NCI-H1048 (cell line): ENCODE measurements around the gene MIX23.

Experiments
- DNase-seq: peaks from one replicate; lab custom pipeline; 2025; lab: John Stamatoyannopoulos, UW

MIX23 gene

DNA sequence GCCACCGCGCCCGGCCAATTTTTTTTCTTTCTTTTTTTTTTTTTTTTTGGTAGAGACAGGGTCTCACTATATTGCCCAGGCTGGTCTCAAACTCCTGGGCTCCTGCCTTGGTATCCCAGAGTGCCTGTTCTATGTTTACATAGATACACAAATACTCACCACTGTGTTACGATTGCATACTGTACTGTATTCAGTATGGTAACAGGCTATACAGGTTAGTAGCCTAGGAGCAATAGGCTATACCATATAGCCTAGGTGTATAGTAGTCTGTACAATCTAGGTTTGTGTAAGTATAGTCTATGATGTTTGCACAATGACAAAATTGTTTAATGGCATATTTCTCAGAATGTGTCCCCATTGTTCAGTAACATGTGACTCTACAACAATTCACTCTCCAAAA, 31.4 kb downstream of the MIX23 start:
- no peak for DNase-seq

DNA sequence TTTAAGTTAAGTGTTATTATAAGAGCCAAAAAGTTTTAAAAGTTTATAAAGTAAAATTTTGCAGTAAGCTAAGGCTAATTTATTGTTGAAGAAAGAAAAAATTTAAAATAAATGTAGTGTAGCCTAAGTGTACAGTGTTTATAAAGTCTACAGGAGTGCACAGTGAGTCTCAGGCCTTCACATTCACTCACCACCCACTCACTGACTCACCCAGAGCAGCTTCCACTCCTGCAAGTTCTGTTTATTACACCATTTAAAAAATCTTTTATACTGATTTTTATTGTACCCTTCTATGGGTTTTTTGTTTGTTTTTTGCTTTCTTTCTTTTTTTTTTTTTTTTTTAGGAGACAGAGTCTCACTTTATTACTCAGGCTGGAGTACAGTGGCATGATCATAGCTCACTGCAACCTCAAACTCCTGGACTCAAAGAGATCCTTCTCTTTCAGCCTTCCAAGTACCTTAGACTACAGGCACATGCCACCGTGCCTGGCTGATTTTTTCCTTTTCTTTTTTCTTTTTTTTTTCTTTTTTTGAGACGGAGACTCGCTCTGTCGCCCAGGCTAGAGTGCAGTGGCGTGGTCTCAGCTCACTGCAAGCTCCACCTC, 32.1 kb downstream of the MIX23 start:
- no peak for DNase-seq

DNA sequence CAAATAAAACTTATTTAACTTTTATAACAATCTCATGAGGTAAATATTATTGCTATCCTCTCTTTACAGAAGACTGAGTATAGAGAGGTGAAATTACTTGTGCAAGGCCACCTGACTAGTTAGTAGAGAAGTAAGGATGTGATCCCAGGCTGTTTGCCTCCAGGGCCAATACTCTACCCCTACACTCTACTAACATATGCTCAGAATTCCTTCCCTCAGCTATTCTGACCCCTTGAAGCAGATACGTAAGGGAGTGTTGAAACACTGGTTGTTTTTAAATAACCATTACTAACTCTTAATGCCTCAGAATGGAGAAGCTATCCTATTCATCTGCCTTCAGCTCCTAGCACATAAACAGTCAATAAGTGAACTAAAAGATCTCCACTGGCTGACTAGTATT, 33.9 kb downstream of the MIX23 start:
- no peak for DNase-seq

DNA sequence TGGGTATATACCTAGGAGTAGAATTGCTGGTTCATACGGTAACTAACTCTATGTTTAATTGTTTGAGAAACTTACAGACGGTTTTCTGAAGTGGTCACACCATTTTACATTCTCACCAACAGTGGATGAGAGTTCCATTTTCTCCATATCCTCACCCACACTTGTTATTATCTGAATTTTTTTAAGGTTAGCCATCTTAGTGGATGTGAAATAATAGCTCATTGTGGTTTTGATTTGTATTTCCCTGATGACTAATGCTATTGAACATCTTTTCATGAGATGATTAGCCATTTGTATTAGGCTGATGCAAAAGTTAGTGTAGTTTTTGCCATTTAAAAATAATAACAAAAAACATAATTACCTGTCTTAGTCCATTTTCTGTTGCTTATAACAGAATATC, 39.4 kb downstream of the MIX23 start:
- no peak for DNase-seq

DNA sequence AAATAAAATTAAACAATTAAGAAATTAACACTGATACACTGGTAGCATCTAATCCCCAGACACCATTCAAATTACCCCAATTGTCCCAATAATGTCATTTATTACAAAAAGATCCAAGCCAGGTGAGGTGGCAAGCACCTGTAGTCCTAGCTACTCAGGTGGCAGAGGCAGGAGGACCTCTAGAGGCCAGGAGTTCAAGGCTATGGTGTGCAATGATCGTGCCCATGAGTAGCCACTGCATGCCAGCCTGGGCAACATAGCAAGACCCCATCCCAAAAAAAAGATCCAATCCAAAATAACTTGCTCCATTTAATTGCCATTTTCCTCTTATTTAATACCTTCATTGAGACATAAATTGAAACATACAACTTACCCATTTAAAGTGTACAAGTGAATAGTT, 40.2 kb downstream of the MIX23 start:
- DNase-seq = no peak

DNA sequence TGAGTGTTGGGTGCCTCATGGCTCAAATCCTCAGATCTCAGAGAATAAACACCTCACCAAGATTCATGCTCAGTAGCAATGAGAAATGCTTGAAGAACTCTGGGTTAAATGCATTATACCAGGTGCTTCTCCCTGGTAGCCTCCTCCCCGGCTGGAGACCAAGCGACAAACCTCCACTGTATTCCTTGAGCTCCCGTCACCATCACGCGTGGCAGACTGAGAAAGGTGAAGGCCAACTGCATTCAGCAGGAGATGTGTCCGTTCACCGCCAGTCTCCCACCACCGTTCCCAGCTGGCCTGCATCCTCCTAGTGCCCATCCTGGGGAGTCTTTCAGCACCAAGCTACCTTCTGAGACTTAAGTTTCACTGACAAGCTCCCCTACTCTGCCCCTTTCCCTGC, 50.5 kb downstream of the MIX23 start:
- no peak for DNase-seq

DNA sequence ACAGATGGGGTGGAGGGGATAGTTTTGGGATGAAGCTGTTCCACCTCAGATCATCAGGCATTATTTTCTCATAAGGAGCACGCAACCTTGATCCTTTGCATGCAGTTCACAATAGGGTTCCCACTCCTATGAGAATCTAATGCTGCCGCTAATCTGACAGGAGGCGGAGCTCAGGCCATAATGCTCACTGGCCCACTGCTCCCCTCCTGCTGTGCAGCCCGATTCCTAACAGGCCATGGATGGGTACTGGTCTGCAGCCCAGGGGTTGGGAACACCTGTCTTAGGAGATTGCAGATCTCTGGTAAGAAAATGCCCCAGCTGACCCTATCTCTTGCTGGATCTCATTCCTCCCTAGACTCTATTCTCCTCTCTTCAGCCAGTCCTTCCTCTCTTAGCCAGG, 51.1 kb downstream of the MIX23 start:
- no peak for DNase-seq

DNA sequence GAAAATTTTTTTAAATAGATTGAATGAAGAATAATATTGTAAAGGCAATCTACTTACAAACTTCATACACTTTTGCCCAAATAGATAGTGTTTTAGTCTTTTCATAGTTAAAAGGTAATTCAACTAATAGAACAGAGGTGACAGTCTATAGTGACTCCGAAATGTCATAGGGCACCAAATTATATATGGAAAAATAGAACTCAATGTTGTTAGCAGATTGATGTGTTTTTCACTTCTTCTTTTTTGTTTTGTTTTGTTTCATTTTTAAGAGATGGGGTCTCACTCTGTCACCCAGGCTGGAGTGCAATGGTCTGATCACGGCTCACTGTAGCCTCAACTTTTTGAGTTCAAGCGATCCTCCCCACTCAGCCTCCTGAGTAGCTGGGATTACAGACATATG, 57.3 kb downstream of the MIX23 start:
- no peak for DNase-seq

DNA sequence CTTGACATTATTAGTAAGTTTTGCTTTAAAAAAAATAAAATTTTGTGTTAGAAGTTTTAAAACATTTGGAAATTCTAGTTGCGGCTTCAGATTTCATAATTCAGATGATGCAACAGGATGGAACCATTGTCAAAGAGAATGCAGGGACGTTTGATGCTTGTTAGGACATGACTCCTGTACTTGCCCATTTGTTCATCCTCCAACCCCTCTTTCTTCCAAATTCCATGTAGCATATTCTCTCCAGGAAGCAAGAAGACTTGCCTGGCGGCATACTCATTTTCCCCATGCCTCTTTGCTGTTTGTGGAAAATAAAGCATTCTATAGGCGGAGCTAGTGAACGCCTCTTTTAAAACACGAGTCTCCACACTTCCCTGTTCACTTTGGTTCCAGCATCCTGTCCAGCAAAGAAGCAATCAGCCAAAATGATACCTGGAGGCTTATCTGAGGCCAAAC, 58.1 kb downstream of the MIX23 start, which contains the start of gene CSTA:
TSS of gene CSTA (plus strand) at position 378 of the 453 bp plus-strand sequence. CDS start at position 423, 45 bp downstream.
- DNase-seq = no peak

DNA sequence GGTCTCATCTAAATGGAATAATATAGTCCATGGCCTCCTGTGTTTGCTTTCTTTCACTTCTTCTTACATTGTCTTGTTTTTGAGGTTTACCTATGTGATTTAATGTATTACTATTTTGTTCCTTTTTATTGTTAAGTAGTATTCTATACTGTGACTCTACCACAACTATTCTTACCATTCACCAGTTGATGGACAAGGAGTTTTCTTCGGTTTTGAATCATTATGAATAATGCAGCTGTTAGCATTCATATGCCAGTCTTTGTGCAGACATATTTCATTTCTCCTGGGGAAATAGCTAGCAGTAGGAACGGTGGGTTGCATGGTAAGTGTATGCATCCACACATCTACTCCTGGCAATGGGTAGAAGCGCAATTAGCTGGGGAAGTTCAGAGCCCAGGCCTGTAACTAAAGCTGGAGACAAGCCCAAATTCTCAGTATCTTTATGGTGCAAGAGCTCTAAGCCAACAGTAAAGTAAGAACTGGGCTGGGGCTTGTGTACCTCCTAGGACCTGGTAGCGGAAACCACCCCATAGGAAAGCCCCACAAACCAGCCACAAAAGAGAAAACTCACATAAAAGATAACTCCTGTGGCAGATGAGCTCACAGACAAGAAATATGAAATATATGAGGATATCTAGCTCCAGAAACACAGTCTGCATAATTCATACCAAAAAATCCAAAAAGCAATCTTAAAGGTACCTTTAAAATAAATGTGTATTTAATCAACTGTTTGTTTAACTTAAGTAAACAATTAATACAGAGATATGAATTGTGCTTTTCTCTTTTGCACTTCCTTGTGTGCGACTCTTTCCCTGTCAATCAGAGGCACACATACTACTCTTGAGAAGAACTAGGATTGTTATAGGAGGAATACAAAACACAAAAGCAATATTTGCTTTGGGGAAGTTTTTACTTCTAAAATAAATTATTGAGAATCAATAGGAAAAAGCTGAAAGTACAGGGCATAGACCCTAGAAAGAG, 60.6 kb downstream of the MIX23 start:
- no peak for DNase-seq

DNA sequence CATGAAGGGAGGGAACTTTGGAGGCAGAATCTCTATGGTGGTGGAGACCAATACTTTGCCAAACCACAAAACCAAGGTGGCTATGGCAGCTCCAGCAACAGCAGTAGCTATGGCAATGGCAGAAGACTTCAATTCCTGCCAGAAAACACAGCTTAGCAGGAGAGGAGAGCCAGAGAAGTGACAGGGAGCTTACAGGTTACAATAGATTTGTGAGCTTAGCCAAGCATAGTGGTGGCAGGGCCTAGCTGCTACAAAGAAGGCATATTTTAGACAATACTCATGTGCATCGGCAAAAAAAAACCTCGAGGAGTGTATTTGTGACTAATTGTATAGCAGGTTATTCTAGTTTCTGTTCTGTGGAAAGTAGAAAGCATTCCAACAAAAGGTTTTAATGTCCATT, 64.4 kb downstream of the MIX23 start:
- no peak for DNase-seq

DNA sequence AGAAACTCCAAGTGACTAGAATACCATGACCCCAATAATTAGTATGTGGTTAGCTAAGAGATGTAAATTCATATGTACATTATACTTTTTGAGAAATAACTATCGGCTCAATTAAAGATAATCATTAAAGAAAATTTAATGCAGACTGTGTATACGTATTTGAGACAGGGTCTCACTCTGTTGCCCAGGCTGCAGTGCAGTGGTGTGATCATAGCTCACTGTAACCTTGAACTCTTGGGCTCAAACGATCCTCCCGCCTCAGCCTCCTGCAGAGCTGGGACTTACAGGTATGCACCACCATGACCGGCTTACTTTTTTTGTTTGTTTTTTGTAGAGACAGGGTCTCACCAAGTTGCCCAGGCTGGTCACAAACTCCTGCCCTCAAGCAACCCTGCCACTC, 66.7 kb downstream of the MIX23 start:
- DNase-seq = no peak

DNA sequence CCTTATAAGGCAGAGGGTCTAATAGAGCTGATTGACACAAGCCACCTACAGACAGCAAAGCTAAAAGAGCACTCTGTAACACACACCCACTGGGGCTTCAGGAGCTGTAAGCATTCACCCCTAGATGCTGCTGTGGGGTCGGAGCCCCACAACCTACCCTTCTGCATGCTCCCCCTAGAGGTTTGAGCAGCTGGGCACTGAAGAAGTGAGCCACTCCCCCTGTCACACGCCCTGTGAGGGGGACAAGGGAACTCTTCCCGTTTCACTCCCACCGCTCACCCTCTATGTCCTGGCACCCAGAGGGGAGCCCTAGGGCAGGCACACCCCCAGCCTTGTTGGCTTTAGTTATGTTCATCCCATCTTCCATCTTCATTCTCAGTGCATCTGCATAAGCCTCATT, 67.4 kb downstream of the MIX23 start:
- DNase-seq = no peak

DNA sequence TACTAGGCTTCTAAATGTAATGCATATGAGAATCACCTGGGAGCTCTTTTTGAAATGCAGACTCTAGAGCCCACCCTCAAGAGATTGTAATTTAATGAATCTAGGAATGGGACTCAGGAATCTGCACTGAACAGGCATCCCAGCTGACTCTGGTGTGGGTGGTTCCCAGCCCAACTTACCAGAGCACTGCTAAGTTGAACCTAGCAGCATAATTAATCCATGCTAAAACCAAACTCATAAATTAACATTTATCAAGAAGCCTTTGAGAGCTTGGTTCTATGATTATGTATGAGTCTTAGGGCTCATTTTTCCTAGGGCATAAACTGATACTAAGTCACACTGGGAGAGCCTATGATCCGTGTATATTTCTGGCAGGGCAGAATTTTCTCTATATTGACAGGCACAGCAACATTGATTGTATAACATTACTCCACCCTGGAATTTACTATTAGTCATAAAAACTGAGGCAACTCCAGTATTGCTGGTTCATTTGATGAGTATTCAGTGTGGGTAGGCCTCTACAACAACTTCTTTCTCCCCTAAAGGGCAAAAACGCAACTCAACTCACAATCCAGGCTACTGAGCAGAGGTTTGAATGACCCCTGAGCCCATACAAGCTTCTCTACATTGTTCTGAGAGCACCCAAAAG, 68.7 kb downstream of the MIX23 start:
- DNase-seq = no peak

DNA sequence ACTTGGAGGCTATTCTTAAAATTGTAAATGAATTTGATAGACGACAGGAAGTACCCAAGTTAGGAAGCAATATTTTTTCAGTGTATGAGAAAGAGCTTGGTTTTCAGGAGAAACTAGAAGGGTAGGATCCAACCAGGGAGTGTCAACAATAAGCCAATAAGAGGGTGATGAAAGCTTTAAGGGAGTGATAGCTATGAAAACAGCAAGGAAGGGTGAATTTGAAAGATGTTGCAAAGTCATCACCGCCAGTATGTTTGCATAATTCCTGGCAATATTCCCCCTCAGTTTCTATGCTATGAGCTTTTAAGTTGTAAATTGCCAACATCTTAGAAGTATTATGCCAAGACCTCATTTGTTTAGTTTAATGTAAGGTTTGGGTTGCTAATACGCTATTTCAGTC, 69.8 kb downstream of the MIX23 start:
- no peak for DNase-seq

DNA sequence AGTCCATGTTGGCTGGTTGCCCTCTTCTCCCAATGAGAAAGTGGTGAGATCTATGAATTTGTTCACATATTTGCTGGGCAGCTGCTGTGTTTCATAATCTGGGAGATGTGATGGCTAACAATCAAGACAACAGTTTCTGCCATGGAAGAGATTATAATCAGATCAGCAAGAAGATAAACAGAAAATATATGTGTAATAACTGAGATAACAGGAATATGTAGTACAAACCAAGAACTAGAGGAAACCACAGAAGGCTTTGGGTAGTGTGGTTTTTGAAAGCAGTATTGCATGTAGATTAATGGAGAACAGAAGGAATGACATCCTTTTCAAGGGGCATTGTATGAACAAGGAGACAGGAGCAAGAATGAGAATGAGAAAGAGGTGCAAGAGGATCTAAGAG, 70.2 kb downstream of the MIX23 start:
- DNase-seq = no peak

DNA sequence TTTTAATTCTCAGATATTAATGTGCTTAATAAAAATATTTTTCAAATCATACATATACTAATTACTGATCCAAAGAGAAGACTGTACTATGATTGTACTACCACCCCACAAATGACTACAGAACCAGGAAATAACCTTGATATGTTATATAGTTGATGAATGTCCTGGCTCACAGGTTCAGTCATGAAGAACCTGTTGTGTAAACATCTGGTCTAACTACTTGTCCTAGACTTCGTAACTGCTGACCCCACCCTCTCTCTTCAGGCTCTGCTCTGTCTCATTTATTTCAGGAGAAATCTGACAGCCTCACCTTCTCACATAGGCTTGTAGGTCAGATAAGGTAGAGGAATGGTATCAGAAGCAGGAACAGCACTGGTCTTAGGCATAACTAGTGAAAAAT, 72.7 kb downstream of the MIX23 start:
- no peak for DNase-seq
